GM19324 (cell line): ENCODE measurements around the gene EEF1AKMT2.
A peak's percentile ranks its signal among the peaks of the same experiment; 100 is the strongest.

ENCODE experiments used
- ATAC-seq: cut with Tn5 transposase; IDR thresholded peaks from one replicate; pipeline ENCODE4 v1.9.1; 2021; ENCODE audit warnings: mild to moderate bottlenecking, moderate library complexity; ENCODE audit not compliant: unreplicated experiment, low FRiP score

The EEF1AKMT2 gene

DNA sequence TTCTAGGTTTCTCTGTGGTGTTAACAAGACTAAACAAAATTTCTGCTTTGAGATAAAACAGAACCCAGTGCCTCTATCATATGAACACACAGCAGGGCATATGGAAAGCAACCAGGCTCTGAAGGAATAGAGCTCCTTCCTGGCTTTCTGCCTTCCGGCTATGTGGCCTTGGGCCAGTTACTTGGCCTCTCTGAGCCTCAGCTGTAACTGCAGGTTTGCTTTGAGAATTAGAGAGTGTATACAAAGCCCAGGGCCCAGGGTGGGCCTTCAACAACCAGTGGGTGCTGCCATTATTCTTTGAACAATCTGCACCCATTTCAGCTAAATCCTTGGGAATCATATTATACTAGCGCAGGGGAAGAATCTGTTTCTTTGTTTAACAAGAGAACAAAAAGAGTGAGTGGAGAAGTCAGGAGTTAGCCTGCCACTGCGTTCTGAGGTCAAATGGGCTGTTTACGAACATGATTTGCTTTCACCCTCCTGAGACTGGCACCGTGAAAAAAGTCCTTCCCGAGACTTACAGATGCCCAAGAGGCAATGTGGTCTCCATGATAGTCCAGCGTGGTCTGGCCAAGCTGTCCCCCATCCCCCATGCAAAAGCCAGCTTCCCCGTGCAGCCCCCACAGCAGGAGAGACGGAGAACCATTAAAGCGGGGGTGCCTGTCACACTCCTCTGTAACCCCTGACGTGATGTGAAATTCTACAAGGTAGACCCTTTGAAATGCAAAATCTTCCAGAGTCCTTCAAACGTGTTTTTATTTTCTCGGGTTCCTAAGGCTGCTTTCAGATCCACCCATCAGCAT is 52.4 kb downstream of the EEF1AKMT2 start:
- ATAC-seq = no peak

GRCh38 chr10:124738441-124738840 is 53.2 kb downstream of the EEF1AKMT2 start:
- no peak for ATAC-seq

- ATAC-seq = no peak
Measured at GRCh38 chr10:124737708-124738107, 54.0 kb downstream of the EEF1AKMT2 start.

DNA sequence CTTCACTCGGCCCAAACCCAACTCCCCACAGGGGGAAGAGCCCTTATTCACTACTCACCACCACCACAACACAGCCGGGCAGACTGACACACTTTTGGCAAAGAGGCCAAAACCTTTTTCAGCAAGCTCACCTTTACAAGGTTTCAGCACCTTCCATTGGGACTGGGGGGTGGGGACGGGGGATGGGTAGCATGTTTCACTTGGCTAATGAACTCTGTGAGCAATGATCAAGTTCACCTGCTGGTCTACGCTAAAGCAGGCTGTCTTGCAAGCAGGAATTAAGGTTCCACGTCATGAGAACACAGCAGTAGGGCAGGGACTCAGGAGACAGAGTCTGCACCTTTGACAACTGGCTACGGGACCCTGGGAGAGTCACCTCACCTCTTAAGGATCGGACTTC is 54.5 kb downstream of the EEF1AKMT2 start:
- ATAC-seq = no peak

- no peak for ATAC-seq
Measured at GRCh38 chr10:124736491-124737136, 55.1 kb downstream of the EEF1AKMT2 start.

GRCh38 chr10:124735491-124736286 is 56.0 kb downstream of the EEF1AKMT2 start:
- ATAC-seq = no peak

DNA sequence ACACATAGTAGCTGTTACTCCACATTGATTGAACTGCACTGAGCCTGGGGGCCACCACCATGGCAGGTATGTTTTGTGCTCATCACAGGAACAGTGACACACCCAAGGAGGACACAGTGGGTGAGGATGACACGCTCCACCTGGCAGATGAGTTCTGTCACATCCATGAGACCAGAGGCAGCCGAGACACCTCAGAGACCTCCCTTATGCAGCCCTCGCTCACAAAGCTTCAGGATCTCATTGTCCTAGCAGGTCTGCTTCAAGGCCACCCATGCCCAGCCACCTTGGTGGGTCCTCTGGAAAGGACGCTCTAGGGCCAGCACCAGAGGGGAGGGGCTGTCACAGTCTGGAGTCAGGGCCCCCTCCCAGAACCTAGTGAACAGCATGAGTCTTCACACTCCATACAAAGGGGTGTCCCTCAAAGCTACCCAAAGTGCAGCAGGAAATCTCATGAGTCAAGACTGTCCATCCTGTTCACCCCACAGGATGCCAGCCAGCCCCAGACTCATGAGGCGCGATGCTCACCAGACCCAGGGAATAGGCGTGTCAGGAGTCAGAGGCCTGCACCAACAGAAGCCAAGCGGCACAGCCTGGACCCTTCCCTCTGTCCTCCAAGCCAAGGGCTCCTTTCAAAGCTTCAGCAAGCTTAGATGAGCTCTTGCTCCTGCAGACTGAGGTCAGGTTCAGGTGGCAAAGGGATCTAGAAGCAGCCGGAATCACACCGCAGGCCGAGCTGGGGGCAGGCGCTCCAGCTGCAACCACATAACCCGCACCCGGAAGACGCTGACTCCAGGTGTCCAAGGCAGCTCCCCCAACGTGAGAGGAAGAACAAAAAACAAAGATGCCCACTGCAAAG is 57.1 kb downstream of the EEF1AKMT2 start:
- no peak for ATAC-seq

- ATAC-seq = no peak
Measured at GRCh38 chr10:124733571-124734245, 58.0 kb downstream of the EEF1AKMT2 start.

GRCh38 chr10:124732931-124733570 is 58.6 kb downstream of the EEF1AKMT2 start:
- ATAC-seq = peak; percentile 53

DNA sequence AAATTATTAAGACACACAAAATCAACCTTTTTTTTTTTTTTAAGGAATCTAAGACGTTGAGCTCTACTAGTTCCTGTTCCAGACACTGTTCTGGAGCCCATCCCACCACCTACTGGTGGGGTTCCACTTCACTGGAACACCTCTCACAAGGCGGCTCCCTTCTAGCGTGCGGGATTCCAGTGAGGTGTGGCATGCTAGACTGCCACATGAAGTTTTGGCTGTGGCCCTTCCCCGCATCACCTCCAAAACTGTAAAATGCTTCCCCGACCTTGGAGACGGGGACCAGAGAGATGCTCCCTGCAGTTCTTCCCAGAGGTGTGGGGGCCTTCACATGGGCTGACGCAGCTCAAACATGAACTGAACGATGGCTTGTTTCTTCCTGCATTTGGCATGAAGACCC is 60.1 kb downstream of the EEF1AKMT2 start:
- no peak for ATAC-seq

- no peak for ATAC-seq
Measured at GRCh38 chr10:124730790-124731189, 60.9 kb downstream of the EEF1AKMT2 start.

DNA sequence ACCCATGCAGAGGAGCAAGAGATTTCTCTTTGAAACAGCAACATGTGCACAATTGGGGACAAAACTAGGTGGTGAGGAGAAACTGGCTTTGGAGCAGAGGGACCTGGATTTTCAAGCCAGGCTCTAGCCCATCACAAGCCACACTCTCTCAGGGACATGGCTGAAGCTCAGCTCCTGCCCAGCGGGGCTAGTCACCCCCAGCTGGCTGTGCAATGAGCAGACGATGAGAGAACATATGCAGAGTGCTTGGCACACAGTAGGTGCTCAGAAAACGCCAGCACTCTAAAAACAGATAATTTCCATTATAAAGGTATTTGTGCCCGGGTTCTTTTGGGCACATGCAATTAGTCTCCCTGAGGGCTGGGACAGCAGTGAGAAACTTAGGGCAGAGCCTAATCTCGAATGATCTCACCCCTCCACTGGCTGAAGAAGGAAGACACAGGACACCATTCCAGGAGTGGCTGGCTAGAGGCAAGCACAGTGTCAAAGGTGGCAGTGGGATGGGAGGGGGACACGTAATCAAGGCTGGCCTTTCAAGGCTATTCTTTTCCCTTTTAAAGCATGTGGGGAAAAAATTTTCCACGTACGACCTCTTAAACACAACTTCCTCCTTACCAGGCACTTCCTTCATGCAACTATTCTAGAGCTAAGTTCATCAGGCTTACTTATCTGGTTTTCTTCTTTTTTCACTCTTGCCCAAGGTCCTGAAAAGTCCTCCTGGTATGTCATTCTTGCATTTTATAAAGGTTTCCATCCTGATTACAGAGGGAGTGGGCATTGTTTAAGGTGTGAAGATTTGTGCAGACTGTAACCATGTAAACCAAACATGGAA is 62.6 kb downstream of the EEF1AKMT2 start:
- ATAC-seq = no peak

- no peak for ATAC-seq
Measured at GRCh38 chr10:124728071-124728829, 63.4 kb downstream of the EEF1AKMT2 start.

GRCh38 chr10:124727361-124727960 is 64.2 kb downstream of the EEF1AKMT2 start:
- no peak for ATAC-seq

GRCh38 chr10:124725791-124726190 is 65.9 kb downstream of the EEF1AKMT2 start:
- no peak for ATAC-seq

DNA sequence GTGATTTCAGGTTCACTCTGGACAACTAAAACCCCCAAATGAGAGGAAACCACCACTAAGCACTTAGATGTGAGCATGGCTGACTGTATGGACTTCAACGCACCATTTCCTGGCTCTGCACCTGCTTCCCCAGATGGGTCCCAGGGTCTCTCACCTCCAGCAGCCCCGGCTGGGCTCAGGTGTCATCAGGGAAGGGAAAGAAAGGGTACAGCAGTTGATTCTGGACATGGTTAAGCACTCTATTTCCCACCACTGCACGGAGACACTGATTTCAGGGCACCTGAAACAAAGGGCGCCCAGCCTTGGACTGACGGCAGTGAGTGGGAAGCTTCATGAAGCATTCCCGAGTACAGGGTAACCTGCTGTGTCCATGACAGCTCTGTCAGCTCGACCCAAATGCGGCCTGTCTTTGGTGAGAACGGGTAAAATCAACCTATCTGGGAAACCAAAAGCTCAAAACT is 66.5 kb downstream of the EEF1AKMT2 start:
- no peak for ATAC-seq
